HepG2 (cell line): ENCODE results near the gene ZCCHC10. TPM values are rescaled to one million over a fixed set of nuclear protein-coding genes. Genes with fewer than 3 reads are reported as not detected.

Experiments used
- GATAD1 ChIP-seq: IDR thresholded peaks from 2 replicates; pipeline ENCODE4 v1.6.1; 2016; ENCODE audit warnings: missing genetic modification reagents, missing compliant biosample characterization
- MIXL1 ChIP-seq: IDR thresholded peaks from 2 replicates; pipeline ENCODE4 v1.6.1; 2016
- PTBP1 ChIP-seq: fragments of 200-400 bp; formaldehyde crosslinking; IDR thresholded peaks from 2 replicates; pipeline ENCODE4 v1.6.1; 2018; ENCODE audit warnings: low read length, low read depth; ENCODE audit not compliant: poor library complexity, severe bottlenecking
- RCOR2 ChIP-seq: IDR thresholded peaks from 2 replicates; pipeline ENCODE4 v1.6.1; 2016; ENCODE audit warnings: missing biosample characterization, missing genetic modification reagents
- SPEN ChIP-seq: sonication (generic); formaldehyde crosslinking; IDR thresholded peaks from 2 replicates; pipeline ENCODE4 v1.5.1; 2020; ENCODE audit warnings: low read depth, mild to moderate bottlenecking, missing genetic modification reagents
- ZFP37 ChIP-seq: sonication (generic); formaldehyde crosslinking; IDR thresholded peaks from 2 replicates; pipeline ENCODE4 v1.4.0; 2020; ENCODE audit warnings: missing genetic modification reagents, borderline replicate concordance
- ZKSCAN5 ChIP-seq: sonication (generic); formaldehyde crosslinking; IDR thresholded peaks from 2 replicates; pipeline ENCODE4 v1.5.1; 2020; ENCODE audit warnings: mild to moderate bottlenecking, missing genetic modification reagents
- ZNF101 ChIP-seq: sonication (generic); formaldehyde crosslinking; IDR thresholded peaks from 2 replicates; pipeline ENCODE4 v1.4.0; 2020; ENCODE audit warnings: mild to moderate bottlenecking, low read depth, missing genetic modification reagents, borderline replicate concordance
- ZNF510 ChIP-seq: sonication (generic); formaldehyde crosslinking; IDR thresholded peaks from 2 replicates; pipeline ENCODE4 v1.4.0; 2020; ENCODE audit warnings: low read depth, mild to moderate bottlenecking, missing genetic modification reagents
- ZNF672 ChIP-seq: sonication (generic); formaldehyde crosslinking; IDR thresholded peaks from 2 replicates; pipeline ENCODE4 v1.8.1; 2022; ENCODE audit warnings: missing genetic modification reagents
- polyA plus RNA-seq, 8 experiments: library from polyadenylated mRNA; depleted of rRNA in 3 of 8; stranded (reverse) in 7 of 8; unstranded in 1 of 8; fragments of >200 nt; fragmentation: Illumina TruSeq in 4 of 8; extraction: Trizol in 4 of 8; gene quantifications; 2 replicates each; pipeline versions ENCODE4 v1.2.1 to v1.2.3, GENCODE V29; 2011 to 2016; ENCODE audit warnings: low read depth in 4 of 8, missing spikeins in 1 of 8, mixed read lengths in 1 of 8; ENCODE audit not compliant: insufficient read depth in 1 of 8
- total RNA-seq, 5 experiments: library from RNA; depleted of rRNA; stranded (reverse); fragments of >200 nt; fragmentation: Illumina TruSeq; extraction: Trizol; gene quantifications; 2 replicates each; pipeline ENCODE4 v1.2.3, GENCODE V29; 2016; ENCODE audit warnings: low read depth in 1 of 5
- TF ChIP-seq, protein P1 (sequence below): IDR thresholded peaks from 2 replicates; pipeline ENCODE4 v1.4.0; 2020; ENCODE audit warnings: mild to moderate bottlenecking, missing genetic modification reagents
- TF ChIP-seq, protein P2 (sequence below): sonication (generic); formaldehyde crosslinking; IDR thresholded peaks from 2 replicates; pipeline ENCODE4 v1.4.0; 2020; ENCODE audit warnings: missing genetic modification reagents, mild to moderate bottlenecking, borderline replicate concordance
- TF ChIP-seq, protein P3 (sequence below): sonication (generic); formaldehyde crosslinking; IDR thresholded peaks from 2 replicates; pipeline ENCODE4 v1.8.0; 2022; ENCODE audit warnings: missing genetic modification reagents, mild to moderate bottlenecking, moderate library complexity, borderline replicate concordance
- TF ChIP-seq, protein P4 (sequence below): IDR thresholded peaks from 2 replicates; pipeline ENCODE4 v1.6.1; 2016; ENCODE audit warnings: low read depth
- TF ChIP-seq, protein P5 (sequence below): sonication (generic); formaldehyde crosslinking; IDR thresholded peaks from 2 replicates; pipeline ENCODE4 v1.4.0; 2020; ENCODE audit warnings: missing genetic modification reagents

The ZCCHC10 gene
- total and polyA plus RNA-seq, 2 of the 13 experiments (the other 11 are each of a cell fraction or from before 2014, with no cell fraction given), result 40.7 to 48.2 TPM

DNA sequence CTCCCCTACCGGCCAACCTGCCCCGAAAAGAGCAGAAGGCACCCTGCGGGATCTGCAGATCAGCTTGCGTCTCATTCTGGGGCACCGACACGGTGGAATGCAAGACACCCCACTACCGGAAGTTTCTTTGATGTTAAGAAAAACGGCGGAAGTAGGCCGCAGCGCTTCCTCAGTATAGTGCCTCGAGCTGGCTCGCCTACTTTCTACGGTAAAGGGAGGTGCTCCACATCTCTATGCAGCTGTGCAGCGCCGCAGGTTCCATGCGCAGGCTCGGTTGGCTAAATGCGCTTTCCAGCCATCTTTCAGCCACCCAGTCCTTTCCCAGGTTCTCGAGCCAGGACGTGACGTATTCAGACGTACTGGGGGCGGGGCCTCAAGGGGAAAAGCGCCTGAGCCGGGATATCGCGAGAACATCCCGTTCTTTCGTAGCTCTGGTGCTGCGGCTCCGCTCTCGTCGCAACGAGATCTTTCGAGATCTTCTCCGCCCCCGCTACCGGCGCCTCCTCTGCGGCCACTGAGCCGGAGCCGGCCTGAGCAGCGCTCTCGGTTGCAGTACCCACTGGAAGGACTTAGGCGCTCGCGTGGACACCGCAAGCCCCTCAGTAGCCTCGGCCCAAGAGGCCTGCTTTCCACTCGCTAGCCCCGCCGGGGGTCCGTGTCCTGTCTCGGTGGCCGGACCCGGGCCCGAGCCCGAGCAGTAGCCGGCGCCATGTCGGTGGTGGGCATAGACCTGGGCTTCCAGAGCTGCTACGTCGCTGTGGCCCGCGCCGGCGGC is 25.4 kb upstream of the ZCCHC10 start, which contains the start of gene HSPA4 (continued):
- TF ChIP-seq, protein P1, sequence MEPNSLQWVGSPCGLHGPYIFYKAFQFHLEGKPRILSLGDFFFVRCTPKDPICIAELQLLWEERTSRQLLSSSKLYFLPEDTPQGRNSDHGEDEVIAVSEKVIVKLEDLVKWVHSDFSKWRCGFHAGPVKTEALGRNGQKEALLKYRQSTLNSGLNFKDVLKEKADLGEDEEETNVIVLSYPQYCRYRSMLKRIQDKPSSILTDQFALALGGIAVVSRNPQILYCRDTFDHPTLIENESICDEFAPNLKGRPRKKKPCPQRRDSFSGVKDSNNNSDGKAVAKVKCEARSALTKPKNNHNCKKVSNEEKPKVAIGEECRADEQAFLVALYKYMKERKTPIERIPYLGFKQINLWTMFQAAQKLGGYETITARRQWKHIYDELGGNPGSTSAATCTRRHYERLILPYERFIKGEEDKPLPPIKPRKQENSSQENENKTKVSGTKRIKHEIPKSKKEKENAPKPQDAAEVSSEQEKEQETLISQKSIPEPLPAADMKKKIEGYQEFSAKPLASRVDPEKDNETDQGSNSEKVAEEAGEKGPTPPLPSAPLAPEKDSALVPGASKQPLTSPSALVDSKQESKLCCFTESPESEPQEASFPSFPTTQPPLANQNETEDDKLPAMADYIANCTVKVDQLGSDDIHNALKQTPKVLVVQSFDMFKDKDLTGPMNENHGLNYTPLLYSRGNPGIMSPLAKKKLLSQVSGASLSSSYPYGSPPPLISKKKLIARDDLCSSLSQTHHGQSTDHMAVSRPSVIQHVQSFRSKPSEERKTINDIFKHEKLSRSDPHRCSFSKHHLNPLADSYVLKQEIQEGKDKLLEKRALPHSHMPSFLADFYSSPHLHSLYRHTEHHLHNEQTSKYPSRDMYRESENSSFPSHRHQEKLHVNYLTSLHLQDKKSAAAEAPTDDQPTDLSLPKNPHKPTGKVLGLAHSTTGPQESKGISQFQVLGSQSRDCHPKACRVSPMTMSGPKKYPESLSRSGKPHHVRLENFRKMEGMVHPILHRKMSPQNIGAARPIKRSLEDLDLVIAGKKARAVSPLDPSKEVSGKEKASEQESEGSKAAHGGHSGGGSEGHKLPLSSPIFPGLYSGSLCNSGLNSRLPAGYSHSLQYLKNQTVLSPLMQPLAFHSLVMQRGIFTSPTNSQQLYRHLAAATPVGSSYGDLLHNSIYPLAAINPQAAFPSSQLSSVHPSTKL, result peak; percentile 67
- TF ChIP-seq ZNF101 (CRISPR knock-in tag) (0 out of 2 replicates have a peak, but pooled peaks have one; percentile 48), MIXL1 (CRISPR knock-in tag) (no peak), ZNF510 (CRISPR knock-in tag) (no peak), GATAD1 (CRISPR knock-in tag) (peak; percentile 84), PTBP1 (no peak), ZKSCAN5 (CRISPR knock-in tag) (no peak), ZFP37 (no peak), SPEN (CRISPR knock-in tag) (no peak; the same call in 1 of the 2 replicates), ZNF672 (CRISPR knock-in tag) (no peak), RCOR2 (CRISPR knock-in tag) (no peak)
- TF ChIP-seq, protein P2, sequence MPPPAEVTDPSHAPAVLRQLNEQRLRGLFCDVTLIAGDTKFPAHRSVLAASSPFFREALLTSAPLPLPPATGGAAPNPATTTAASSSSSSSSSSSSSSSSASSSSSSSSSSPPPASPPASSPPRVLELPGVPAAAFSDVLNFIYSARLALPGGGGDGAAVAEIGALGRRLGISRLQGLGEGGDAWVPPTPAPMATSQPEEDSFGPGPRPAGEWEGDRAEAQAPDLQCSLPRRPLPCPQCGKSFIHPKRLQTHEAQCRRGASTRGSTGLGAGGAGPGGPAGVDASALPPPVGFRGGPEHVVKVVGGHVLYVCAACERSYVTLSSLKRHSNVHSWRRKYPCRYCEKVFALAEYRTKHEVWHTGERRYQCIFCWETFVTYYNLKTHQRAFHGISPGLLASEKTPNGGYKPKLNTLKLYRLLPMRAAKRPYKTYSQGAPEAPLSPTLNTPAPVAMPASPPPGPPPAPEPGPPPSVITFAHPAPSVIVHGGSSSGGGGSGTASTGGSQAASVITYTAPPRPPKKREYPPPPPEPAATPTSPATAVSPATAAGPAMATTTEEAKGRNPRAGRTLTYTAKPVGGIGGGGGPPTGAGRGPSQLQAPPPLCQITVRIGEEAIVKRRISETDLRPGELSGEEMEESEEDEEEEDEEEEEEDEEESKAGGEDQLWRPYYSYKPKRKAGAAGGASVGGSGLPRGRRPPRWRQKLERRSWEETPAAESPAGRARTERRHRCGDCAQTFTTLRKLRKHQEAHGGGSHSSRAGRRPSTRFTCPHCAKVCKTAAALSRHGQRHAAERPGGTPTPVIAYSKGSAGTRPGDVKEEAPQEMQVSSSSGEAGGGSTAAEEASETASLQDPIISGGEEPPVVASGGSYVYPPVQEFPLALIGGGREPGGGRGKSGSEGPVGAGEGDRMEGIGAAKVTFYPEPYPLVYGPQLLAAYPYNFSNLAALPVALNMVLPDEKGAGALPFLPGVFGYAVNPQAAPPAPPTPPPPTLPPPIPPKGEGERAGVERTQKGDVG, result peak; percentile 82
- TF ChIP-seq, protein P3, sequence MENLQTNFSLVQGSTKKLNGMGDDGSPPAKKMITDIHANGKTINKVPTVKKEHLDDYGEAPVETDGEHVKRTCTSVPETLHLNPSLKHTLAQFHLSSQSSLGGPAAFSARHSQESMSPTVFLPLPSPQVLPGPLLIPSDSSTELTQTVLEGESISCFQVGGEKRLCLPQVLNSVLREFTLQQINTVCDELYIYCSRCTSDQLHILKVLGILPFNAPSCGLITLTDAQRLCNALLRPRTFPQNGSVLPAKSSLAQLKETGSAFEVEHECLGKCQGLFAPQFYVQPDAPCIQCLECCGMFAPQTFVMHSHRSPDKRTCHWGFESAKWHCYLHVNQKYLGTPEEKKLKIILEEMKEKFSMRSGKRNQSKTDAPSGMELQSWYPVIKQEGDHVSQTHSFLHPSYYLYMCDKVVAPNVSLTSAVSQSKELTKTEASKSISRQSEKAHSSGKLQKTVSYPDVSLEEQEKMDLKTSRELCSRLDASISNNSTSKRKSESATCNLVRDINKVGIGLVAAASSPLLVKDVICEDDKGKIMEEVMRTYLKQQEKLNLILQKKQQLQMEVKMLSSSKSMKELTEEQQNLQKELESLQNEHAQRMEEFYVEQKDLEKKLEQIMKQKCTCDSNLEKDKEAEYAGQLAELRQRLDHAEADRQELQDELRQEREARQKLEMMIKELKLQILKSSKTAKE (CRISPR knock-in tag), result no peak
- TF ChIP-seq, protein P4, sequence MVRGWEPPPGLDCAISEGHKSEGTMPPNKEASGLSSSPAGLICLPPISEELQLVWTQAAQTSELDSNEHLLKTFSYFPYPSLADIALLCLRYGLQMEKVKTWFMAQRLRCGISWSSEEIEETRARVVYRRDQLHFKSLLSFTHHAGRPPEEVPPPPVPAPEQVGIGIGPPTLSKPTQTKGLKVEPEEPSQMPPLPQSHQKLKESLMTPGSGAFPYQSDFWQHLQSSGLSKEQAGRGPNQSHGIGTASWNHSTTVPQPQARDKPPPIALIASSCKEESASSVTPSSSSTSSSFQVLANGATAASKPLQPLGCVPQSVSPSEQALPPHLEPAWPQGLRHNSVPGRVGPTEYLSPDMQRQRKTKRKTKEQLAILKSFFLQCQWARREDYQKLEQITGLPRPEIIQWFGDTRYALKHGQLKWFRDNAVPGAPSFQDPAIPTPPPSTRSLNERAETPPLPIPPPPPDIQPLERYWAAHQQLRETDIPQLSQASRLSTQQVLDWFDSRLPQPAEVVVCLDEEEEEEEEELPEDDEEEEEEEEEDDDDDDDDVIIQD, result no peak
- TF ChIP-seq, protein P5, sequence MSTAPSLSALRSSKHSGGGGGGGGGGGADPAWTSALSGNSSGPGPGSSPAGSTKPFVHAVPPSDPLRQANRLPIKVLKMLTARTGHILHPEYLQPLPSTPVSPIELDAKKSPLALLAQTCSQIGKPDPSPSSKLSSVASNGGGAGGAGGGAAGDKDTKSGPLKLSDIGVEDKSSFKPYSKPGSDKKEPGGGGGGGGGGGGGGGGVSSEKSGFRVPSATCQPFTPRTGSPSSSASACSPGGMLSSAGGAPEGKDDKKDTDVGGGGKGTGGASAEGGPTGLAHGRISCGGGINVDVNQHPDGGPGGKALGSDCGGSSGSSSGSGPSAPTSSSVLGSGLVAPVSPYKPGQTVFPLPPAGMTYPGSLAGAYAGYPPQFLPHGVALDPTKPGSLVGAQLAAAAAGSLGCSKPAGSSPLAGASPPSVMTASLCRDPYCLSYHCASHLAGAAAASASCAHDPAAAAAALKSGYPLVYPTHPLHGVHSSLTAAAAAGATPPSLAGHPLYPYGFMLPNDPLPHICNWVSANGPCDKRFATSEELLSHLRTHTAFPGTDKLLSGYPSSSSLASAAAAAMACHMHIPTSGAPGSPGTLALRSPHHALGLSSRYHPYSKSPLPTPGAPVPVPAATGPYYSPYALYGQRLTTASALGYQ (CRISPR knock-in tag), result peak; percentile 44; the same call in 1 of the 2 replicates
